ENCODE data around the gene STAG2. TPM values are rescaled to one million over a fixed set of nuclear protein-coding genes. Genes with fewer than 3 reads are reported as not detected.
"Not testable (repeated sequence)": the region's sequence is repeated elsewhere in the genome, so short reads cannot be mapped to it uniquely, and the experiment has no call there.

Gene STAG2
- total RNA-seq, 1 experiment from 2014 or later: 119 TPM

GRCh38 chrX:124045109-124045508 lies 83.6 kb downstream of the STAG2 start:
- no TSS peak for BruUV-seq (replicated peaks)
- CTCF ChIA-PET: no interaction called here
- TF ChIP-seq, protein P1, sequence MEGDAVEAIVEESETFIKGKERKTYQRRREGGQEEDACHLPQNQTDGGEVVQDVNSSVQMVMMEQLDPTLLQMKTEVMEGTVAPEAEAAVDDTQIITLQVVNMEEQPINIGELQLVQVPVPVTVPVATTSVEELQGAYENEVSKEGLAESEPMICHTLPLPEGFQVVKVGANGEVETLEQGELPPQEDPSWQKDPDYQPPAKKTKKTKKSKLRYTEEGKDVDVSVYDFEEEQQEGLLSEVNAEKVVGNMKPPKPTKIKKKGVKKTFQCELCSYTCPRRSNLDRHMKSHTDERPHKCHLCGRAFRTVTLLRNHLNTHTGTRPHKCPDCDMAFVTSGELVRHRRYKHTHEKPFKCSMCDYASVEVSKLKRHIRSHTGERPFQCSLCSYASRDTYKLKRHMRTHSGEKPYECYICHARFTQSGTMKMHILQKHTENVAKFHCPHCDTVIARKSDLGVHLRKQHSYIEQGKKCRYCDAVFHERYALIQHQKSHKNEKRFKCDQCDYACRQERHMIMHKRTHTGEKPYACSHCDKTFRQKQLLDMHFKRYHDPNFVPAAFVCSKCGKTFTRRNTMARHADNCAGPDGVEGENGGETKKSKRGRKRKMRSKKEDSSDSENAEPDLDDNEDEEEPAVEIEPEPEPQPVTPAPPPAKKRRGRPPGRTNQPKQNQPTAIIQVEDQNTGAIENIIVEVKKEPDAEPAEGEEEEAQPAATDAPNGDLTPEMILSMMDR (conservative IDR thresholded peaks at IDR 0.05; ENCODE audit: low read depth, low read length): no peak

GRCh38 chrX:124084417-124084816 lies 122.9 kb downstream of the STAG2 start:
- peaks cover 26% of the 10 kb centered on the region for H3K36me3 ChIP-seq (ENCODE audit: insufficient read depth, low read length, poor library complexity, severe bottlenecking)
- H3K9me3 ChIP-seq (ENCODE audit: low read depth, low read length, poor library complexity, severe bottlenecking); H3K4me3 ChIP-seq (ENCODE audit: low read depth, low read length, poor library complexity, severe bottlenecking); H3K27ac ChIP-seq (ENCODE audit: low read depth, low read length, poor library complexity, severe bottlenecking); DNase-seq (ENCODE audit: low spot score); CTCF ChIA-PET; H3K27me3 ChIP-seq (replicated peaks; ENCODE audit: insufficient read depth, low read depth, low read length, poor library complexity); BruUV-seq (replicated peaks); intact Hi-C loops (cut with micrococcal nuclease; ENCODE audit: unreplicated experiment); POLR2A ChIA-PET (ENCODE audit: low non-redundant PET); H3K4me1 ChIP-seq (ENCODE audit: insufficient read depth, low read length, poor library complexity, severe bottlenecking): not testable (repeated sequence)

More at GRCh38 chrX:124045109-124045508, 83.6 kb downstream of the STAG2 start:
- Histone ChIP-seq H3K27me3 (replicated peaks; ENCODE audit: insufficient read depth, low read depth, low read length, poor library complexity) (no peaks in the 10 kb centered on the region), H3K36me3 (ENCODE audit: insufficient read depth, low read length, poor library complexity, severe bottlenecking) (no peaks in the 10 kb centered on the region), H3K4me3 (ENCODE audit: low read depth, low read length, poor library complexity, severe bottlenecking) (no peak overlapping the region), H3K4me1 (ENCODE audit: insufficient read depth, low read length, poor library complexity, severe bottlenecking) (no peaks in the 10 kb centered on the region), H3K9me3 (ENCODE audit: low read depth, low read length, poor library complexity, severe bottlenecking) (no peaks in the 10 kb centered on the region), H3K27ac (ENCODE audit: low read depth, low read length, poor library complexity, severe bottlenecking) (no peak overlapping the region)
- intact Hi-C loops (cut with micrococcal nuclease; ENCODE audit: unreplicated experiment): no loop called here
- DNase-seq (ENCODE audit: low spot score): no peak
- POLR2A ChIA-PET (ENCODE audit: low non-redundant PET): no interaction called here

DNA sequence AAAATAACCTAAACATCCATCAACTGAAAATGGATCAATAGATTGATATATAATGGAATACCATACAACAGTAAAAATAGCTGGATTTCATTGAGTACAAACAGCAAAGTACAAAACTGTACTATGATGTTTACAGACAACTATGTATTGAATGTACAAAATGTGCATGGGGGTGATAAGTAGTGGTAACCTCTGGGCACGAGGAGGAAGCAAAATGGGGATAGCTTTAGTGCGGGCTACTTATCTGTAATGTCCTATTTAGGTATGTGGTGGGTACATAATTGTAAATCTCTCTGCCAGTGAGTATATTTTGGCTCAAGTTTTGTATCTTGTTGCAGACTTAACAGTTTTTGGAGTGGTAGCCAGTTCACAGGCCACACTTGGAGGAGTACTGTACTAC lies 123.6 kb downstream of the STAG2 start:
- Histone ChIP-seq H3K36me3 (ENCODE audit: insufficient read depth, low read length, poor library complexity, severe bottlenecking) (peaks cover 26% of the 10 kb centered on the region), H3K4me1 (ENCODE audit: insufficient read depth, low read length, poor library complexity, severe bottlenecking) (no peaks in the 10 kb centered on the region), H3K27ac (ENCODE audit: low read depth, low read length, poor library complexity, severe bottlenecking) (no peak overlapping the region), H3K27me3 (replicated peaks; ENCODE audit: insufficient read depth, low read depth, low read length, poor library complexity) (no peaks in the 10 kb centered on the region), H3K9me3 (ENCODE audit: low read depth, low read length, poor library complexity, severe bottlenecking) (no peaks in the 10 kb centered on the region), H3K4me3 (ENCODE audit: low read depth, low read length, poor library complexity, severe bottlenecking) (no peak overlapping the region)
- intact Hi-C loops (cut with micrococcal nuclease; ENCODE audit: unreplicated experiment): no loop called here
- TF ChIP-seq, protein P1 (conservative IDR thresholded peaks at IDR 0.05; ENCODE audit: low read depth, low read length): no peak
- no peak for TF ChIP-seq EZH2 (IDR thresholded peaks at IDR 0.05; ENCODE audit: borderline replicate concordance, low read depth, low read length, poor library complexity, severe bottlenecking)
- no peak for DNase-seq (ENCODE audit: low spot score)
- ChIA-PET POLR2A (ENCODE audit: low non-redundant PET) (no interaction called here), CTCF (no interaction called here)
- BruUV-seq (replicated peaks): no TSS peak

- TF ChIP-seq, protein P1 (conservative IDR thresholded peaks at IDR 0.05; ENCODE audit: low read depth, low read length): no peak
- no peak for TF ChIP-seq EZH2 (IDR thresholded peaks at IDR 0.05; ENCODE audit: borderline replicate concordance, low read depth, low read length, poor library complexity, severe bottlenecking)
- intact Hi-C loops (cut with micrococcal nuclease; ENCODE audit: unreplicated experiment): no loop called here
- ChIA-PET POLR2A (ENCODE audit: low non-redundant PET) (no interaction called here), CTCF (interaction anchor here (0.5 kb wide), 1 partner anchor 68 kb away, joined by 6 read pairs; no protein-coding TSS in a partner anchor)
- no TSS peak for BruUV-seq (replicated peaks)
- H3K27me3 ChIP-seq (replicated peaks; ENCODE audit: insufficient read depth, low read depth, low read length, poor library complexity): no peaks in the 10 kb centered on the region
- peaks cover 36% of the 10 kb centered on the region for H3K36me3 ChIP-seq (ENCODE audit: insufficient read depth, low read length, poor library complexity, severe bottlenecking)
- no peak overlapping the region for H3K4me3 ChIP-seq (ENCODE audit: low read depth, low read length, poor library complexity, severe bottlenecking)
- no peaks in the 10 kb centered on the region for H3K4me1 ChIP-seq (ENCODE audit: insufficient read depth, low read length, poor library complexity, severe bottlenecking)
- no peak overlapping the region for H3K27ac ChIP-seq (ENCODE audit: low read depth, low read length, poor library complexity, severe bottlenecking)
- no peak for DNase-seq (ENCODE audit: low spot score)
- no peaks in the 10 kb centered on the region for H3K9me3 ChIP-seq (ENCODE audit: low read depth, low read length, poor library complexity, severe bottlenecking)
Observed at GRCh38 chrX:124086411-124086810, 124.9 kb downstream of the STAG2 start.

Data from A673 (cell line).